WERI-Rb-1 (cell line): ENCODE results near the gene CCDC142.

ENCODE experiments used
- DNase-seq: peaks from one replicate; pipeline ENCODE4 v3.0.0-alpha.2; 2020
- H3K27ac ChIP-seq: fragments of 250-450 bp; sonication (Bioruptor Pico); 2 replicates; pipeline ENCODE4 v1.5.1; 2020; ENCODE audit warnings: mild to moderate bottlenecking, moderate library complexity
- H3K27me3 ChIP-seq: fragments of 250-450 bp; sonication (Bioruptor Pico); 2 replicates; pipeline ENCODE4 v1.5.1; 2021; ENCODE audit warnings: mild to moderate bottlenecking, low read depth, moderate library complexity; ENCODE audit not compliant: insufficient read depth, severe bottlenecking
- H3K36me3 ChIP-seq: fragments of 250-450 bp; sonication (Bioruptor Pico); 2 replicates; pipeline ENCODE4 v1.5.1; 2020; ENCODE audit warnings: mild to moderate bottlenecking, moderate library complexity
- H3K4me3 ChIP-seq: 2 replicates; pipeline ENCODE4 v1.5.1; 2011; ENCODE audit warnings: low read depth, mild to moderate bottlenecking, control low read depth, low read length
- H3K9me3 ChIP-seq: fragments of 250-450 bp; sonication (Bioruptor Pico); 2 replicates; pipeline ENCODE4 v1.5.1; 2021; ENCODE audit warnings: mild to moderate bottlenecking, moderate library complexity; ENCODE audit not compliant: severe bottlenecking
- TF ChIP-seq, protein P1 (sequence below): IDR thresholded peaks from 2 replicates; pipeline ENCODE4 v1.5.1; 2011; ENCODE audit warnings: low read depth, mild to moderate bottlenecking, control low read depth, inconsistent platforms, low read length

Gene CCDC142

DNA sequence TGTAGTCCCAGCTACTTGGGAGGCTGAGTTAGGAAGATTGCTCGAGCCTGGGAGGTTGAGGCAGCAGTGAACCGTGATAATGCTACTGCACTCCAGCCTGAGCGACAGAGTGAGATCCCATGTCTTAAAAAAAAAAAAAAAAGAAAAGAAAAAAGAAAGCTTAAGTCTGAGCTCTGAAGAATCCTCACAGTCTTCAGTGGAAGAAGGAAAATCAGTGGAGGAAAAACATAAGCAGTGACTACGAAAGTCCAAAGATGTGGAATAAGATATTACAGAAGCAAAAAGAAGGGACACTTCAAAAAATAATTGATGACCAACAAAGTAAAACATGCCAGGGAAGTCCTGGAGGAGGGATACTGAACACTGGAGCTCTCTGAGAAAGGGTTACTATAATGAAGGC is 27.5 kb upstream of the CCDC142 start:
- DNase-seq: no peak
- H3K27me3 ChIP-seq: no peaks in the 10 kb centered on the region
- H3K27ac ChIP-seq: peak overlapping the region; percentile 100
- H3K9me3 ChIP-seq: no peaks in the 10 kb centered on the region
- TF ChIP-seq, protein P1, sequence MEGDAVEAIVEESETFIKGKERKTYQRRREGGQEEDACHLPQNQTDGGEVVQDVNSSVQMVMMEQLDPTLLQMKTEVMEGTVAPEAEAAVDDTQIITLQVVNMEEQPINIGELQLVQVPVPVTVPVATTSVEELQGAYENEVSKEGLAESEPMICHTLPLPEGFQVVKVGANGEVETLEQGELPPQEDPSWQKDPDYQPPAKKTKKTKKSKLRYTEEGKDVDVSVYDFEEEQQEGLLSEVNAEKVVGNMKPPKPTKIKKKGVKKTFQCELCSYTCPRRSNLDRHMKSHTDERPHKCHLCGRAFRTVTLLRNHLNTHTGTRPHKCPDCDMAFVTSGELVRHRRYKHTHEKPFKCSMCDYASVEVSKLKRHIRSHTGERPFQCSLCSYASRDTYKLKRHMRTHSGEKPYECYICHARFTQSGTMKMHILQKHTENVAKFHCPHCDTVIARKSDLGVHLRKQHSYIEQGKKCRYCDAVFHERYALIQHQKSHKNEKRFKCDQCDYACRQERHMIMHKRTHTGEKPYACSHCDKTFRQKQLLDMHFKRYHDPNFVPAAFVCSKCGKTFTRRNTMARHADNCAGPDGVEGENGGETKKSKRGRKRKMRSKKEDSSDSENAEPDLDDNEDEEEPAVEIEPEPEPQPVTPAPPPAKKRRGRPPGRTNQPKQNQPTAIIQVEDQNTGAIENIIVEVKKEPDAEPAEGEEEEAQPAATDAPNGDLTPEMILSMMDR: no peak
- peaks cover 21% of the 10 kb centered on the region for H3K36me3 ChIP-seq
- no peak overlapping the region for H3K4me3 ChIP-seq

DNA sequence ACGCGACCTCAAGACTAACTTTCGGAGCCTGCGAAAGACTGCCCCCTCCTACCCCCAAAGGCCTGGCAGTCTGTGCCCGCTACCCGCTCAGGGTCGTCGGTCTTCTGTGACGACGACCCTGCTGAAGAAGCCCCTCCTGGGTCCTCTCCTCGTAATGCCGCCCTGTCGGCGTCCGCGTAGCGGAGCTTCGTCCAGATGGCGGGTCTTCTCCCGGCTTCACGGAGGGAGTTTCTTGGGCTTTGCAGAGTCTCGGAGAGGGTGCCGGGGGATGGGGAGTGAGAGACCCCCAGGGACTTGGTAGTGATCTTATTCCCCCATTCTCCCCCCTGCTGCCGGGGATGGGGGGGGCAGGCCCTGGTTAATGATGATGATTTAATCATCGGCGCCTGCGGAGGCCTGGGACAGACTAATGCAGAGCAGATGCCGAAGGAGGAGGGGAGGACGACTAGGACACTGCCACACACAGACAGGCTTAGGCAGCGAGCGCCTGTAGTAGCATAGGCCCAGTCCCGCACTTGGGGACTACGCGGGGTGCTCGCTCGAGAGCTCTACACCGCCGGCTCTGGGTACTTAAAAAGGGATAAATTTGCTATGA is 25.2 kb upstream of the CCDC142 start:
- Histone ChIP-seq H3K9me3 (no peaks in the 10 kb centered on the region), H3K27ac (peak overlapping the region; percentile 100), H3K4me3 (peak overlapping the region; percentile 75), H3K36me3 (peaks cover 32% of the 10 kb centered on the region), H3K27me3 (no peaks in the 10 kb centered on the region)
- TF ChIP-seq, protein P1: no peak
- DNase-seq: peak; percentile 95

DNA sequence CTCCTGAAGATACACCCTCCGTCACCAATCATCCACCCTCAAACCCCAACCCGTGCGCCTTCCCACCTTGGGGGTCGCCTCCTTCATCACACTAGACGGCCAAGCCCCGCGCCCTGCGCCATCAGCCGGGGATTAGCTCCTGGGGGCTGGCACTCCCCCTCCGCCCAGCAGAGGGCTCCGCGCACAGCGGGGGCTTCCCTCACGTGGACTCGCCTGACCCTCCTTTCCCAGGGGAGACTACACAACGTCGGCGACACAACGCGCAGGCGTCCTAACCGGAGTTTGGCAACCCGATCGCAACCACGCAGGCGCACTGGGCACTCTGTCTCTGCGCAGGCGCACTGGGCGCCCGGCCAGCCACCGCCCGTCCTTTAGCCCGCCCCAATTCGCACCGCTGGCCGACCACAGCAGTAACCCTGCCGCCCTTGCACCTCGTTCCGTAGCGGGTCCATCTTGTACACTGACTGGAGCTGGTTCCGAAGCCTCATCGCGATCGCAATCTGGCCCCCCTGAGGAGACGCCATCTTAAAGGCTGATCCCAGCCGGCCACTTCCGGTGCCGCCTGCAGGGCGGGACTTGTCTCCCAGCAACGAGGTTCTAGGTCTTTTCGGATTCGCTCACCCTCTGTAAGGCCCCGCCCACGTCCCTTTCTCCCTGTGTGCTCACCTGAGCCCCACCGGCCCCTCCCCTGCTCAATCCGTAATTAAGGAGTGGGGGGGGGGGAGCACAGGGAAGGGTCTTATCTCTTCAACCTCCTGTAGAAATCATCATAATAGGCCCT is 24.5 kb upstream of the CCDC142 start, which contains the start of gene PCGF1:
Gene PCGF1, minus strand, starts transcription at position 551 of the 781 bp plus-strand sequence. Its CDS starts 27 bp downstream, at position 524.
- peaks cover 32% of the 10 kb centered on the region for H3K36me3 ChIP-seq
- peak within 1 kb of the TSS; percentile 75 for H3K4me3 ChIP-seq
- TF ChIP-seq, protein P1: peak; percentile 81
- H3K27me3 ChIP-seq: no peaks in the 10 kb centered on the region
- peak within 1 kb of the TSS; percentile 100 for H3K27ac ChIP-seq
- peak; percentile 100 for DNase-seq
- H3K9me3 ChIP-seq: no peaks in the 10 kb centered on the region

DNA sequence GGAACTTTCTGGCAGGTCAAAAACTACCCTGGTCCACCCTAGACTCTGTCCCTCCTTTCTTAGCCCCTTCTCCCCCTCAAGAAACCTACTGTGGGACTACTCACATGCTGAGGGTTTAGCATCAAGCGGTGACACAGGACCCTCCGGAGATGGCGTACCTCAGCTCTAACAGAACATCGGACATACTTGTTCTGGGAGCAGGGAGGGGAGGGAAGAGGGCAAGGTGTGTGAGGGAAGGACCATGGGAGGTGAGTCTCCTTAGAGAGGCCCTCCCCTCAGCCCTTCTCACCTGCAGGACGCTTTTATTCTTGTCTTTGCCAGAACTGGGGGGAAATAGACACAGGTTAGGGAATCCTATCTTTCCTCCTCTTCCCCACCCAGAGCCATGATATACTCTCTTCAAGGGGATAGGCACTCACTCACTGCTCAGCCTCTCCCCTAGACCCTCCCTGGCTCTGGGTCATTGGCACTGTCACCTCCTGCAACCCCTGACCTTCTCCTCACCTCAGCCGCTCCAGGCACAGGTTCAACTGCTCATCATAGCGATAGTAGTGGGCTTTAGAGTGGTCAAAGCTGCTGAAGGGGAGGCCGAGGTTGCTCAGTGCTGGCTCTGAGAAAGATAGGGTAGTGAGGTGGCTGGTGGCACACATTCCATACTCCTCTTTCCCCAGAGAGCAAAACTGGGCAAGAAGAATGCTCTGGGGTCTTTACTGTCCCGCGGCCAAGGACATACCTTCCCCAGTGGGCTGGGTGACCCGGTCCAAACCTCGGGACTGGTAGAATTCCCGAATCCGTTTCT is 22.8 kb upstream of the CCDC142 start:
- no peak for DNase-seq
- Histone ChIP-seq H3K27ac (peak overlapping the region; percentile 10; the same call in 1 of the 2 replicates), H3K27me3 (no peaks in the 10 kb centered on the region), H3K9me3 (no peaks in the 10 kb centered on the region), H3K4me3 (no peak overlapping the region), H3K36me3 (peaks cover 32% of the 10 kb centered on the region)
- TF ChIP-seq, protein P1: no peak

DNA sequence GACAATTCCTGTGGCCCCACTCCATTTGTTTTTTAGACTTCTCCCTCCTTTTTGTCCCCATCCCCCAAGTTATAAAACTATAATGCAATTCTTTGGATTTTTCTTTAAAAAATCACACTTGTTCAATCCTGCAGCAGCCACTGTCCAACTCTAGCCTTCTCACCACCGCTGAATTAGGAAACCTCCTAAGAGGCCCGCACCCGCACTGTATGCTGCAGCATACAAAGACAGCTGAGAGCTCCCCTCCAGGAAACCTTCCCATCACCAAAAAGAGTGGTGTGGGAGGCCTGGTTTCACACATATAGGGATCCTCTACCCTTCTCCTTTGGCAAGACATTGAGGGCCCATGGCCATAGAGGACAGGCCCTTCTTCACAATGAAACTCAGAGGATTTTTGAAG is 21.8 kb upstream of the CCDC142 start:
- H3K36me3 ChIP-seq: peaks cover 32% of the 10 kb centered on the region
- no peak overlapping the region for H3K27ac ChIP-seq
- H3K27me3 ChIP-seq: no peaks in the 10 kb centered on the region
- H3K4me3 ChIP-seq: no peak overlapping the region
- TF ChIP-seq, protein P1: no peak
- no peak for DNase-seq
- no peaks in the 10 kb centered on the region for H3K9me3 ChIP-seq
